Caco-2 (cell line): ENCODE measurements around the gene ANO1. TPM values are rescaled to one million over a fixed set of nuclear protein-coding genes. Genes with fewer than 3 reads are reported as not detected.

Source experiments
- BruUV-seq: library from RNA; stranded (reverse); fragments of 400-500 nt; replicated peaks from 2 replicates; lab custom pipeline; 2021; lab: Mats Ljungman, UMichigan
- CTCF ChIA-PET: fragments of 300-600 bp; sonication (Branson Sonifier 250); formaldehyde crosslinking; loops from one replicate; lab custom pipeline; 2022; ENCODE audit warnings: antibody characterized with exemption; lab: Charles Lee
- POLR2A ChIA-PET: fragments of 300-600 bp; sonication (Branson Sonifier 250); formaldehyde crosslinking; loops from one replicate; lab custom pipeline; 2022; ENCODE audit warnings: antibody characterized with exemption; lab: Charles Lee
- DNase-seq, 2 experiments: peaks; one replicate each; pipeline versions ENCODE4 v3.0.0 to v3.0.0-alpha.2; 2020 to 2022
- H3K27me3 ChIP-seq: replicated peaks from 2 replicates; pipeline ENCODE4 v1.6.0; 2011; ENCODE audit warnings: low read length; ENCODE audit not compliant: control insufficient read depth, insufficient read depth
- H3K36me3 ChIP-seq: 2 replicates; pipeline ENCODE4 v1.5.1; 2011; ENCODE audit warnings: low read length; ENCODE audit not compliant: control insufficient read depth, insufficient read depth
- H3K4me1 ChIP-seq: fragments of 250-450 bp; sonication (Bioruptor Pico); 2 replicates; pipeline ENCODE4 v1.5.1; 2020; ENCODE audit warnings: mild to moderate bottlenecking
- H3K4me3 ChIP-seq: 2 replicates; pipeline ENCODE4 v1.5.1; 2011; ENCODE audit warnings: low read depth, mild to moderate bottlenecking, control low read depth, low read length
- H3K9me3 ChIP-seq: fragments of 250-450 bp; sonication (Bioruptor Pico); 2 replicates; pipeline ENCODE4 v1.5.1; 2020; ENCODE audit warnings: mild to moderate bottlenecking, moderate library complexity
- H3K27ac Mint-ChIP-seq: one replicate; pipeline ENCODE4 v1.8.0; 2022; ENCODE audit warnings: mixed read lengths; ENCODE audit not compliant: unreplicated experiment
- H3K27me3 Mint-ChIP-seq: one replicate; pipeline ENCODE4 v1.8.0; 2022; ENCODE audit warnings: mixed read lengths; ENCODE audit not compliant: insufficient read depth, unreplicated experiment
- H3K36me3 Mint-ChIP-seq: one replicate; pipeline ENCODE4 v1.8.0; 2022; ENCODE audit warnings: mild to moderate bottlenecking, mixed read lengths; ENCODE audit not compliant: insufficient read depth, unreplicated experiment
- H3K4me1 Mint-ChIP-seq: one replicate; pipeline ENCODE4 v1.8.0; 2022; ENCODE audit warnings: low read depth, mixed read lengths; ENCODE audit not compliant: unreplicated experiment
- H3K4me3 Mint-ChIP-seq: one replicate; pipeline ENCODE4 v1.8.0; 2022; ENCODE audit warnings: mild to moderate bottlenecking, moderate library complexity, mixed read lengths; ENCODE audit not compliant: unreplicated experiment
- H3K9me3 Mint-ChIP-seq: one replicate; pipeline ENCODE4 v1.8.0; 2022; ENCODE audit warnings: mixed read lengths; ENCODE audit not compliant: unreplicated experiment
- intact Hi-C: fragments of 100-400 bp; cut with micrococcal nuclease; formaldehyde crosslinking; loops from one replicate; pipeline ENCODE4 v1.10.0; 2022; ENCODE audit not compliant: unreplicated experiment
- total RNA-seq: library from RNA; stranded (reverse); gene quantifications from 2 replicates; pipeline ENCODE4 v1.2.3, GENCODE V29; 2022
- TF ChIP-seq, protein P1 (sequence below), 2 experiments: fragments of 200-600 bp in 1 of 2; IDR thresholded peaks; 1 replicate in 1 of 2; 2 replicates in 1 of 2; pipeline versions ENCODE4 v1.5.1 to v1.8.0; 2011 to 2022; ENCODE audit warnings: antibody characterized with exemption in 1 of 2, control low read depth in 1 of 2, inconsistent platforms in 1 of 2, low read depth in 1 of 2, low read length in 1 of 2, mild to moderate bottlenecking in 1 of 2, moderate library complexity in 1 of 2; ENCODE audit not compliant: insufficient read depth in 1 of 2, severe bottlenecking in 1 of 2, unreplicated experiment in 1 of 2

The ANO1 gene
- total RNA-seq, 1 experiment from 2014 or later: 8.4 TPM

DNA sequence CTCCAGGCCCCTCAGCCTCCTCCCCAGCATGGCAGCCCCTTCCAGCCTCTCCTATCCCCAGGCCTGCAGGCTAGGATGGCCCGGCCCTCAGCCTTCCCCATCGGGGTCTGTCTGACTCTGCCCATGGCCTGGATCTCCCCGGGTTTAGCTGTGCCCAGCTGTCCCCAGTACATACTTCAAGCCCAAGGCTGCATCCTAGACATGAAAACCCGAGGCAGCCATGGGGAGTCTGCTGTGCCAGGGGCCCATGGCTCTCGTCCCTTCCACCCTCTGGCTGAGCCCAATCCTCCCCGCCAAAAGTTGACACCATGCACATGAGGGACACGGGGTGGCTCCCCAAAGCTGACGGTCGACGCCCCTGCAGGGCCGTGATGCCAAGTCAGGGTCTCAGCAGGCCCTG lies 102.8 kb downstream of the ANO1 start:
- POLR2A ChIA-PET: no interaction called here
- H3K27me3 ChIP-seq: no peaks in the 10 kb centered on the region
- BruUV-seq: no TSS peak
- H3K4me3 Mint-ChIP-seq: no peak overlapping the region
- H3K9me3 Mint-ChIP-seq: no peaks in the 10 kb centered on the region
- no peaks in the 10 kb centered on the region for H3K27me3 Mint-ChIP-seq
- H3K36me3 ChIP-seq: no peaks in the 10 kb centered on the region
- no peak overlapping the region for H3K4me3 ChIP-seq
- TF ChIP-seq, protein P1, sequence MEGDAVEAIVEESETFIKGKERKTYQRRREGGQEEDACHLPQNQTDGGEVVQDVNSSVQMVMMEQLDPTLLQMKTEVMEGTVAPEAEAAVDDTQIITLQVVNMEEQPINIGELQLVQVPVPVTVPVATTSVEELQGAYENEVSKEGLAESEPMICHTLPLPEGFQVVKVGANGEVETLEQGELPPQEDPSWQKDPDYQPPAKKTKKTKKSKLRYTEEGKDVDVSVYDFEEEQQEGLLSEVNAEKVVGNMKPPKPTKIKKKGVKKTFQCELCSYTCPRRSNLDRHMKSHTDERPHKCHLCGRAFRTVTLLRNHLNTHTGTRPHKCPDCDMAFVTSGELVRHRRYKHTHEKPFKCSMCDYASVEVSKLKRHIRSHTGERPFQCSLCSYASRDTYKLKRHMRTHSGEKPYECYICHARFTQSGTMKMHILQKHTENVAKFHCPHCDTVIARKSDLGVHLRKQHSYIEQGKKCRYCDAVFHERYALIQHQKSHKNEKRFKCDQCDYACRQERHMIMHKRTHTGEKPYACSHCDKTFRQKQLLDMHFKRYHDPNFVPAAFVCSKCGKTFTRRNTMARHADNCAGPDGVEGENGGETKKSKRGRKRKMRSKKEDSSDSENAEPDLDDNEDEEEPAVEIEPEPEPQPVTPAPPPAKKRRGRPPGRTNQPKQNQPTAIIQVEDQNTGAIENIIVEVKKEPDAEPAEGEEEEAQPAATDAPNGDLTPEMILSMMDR (IDR thresholded peaks at IDR 0.05; ENCODE audit: insufficient read depth in 1 of 2, low read depth in 1 of 2, low read length in 1 of 2, severe bottlenecking in 1 of 2, unreplicated experiment in 1 of 2): no peak
- no peaks in the 10 kb centered on the region for H3K9me3 ChIP-seq
- H3K36me3 Mint-ChIP-seq: no peaks in the 10 kb centered on the region
- no peak overlapping the region for H3K27ac Mint-ChIP-seq
- CTCF ChIA-PET: interaction anchor here (0.9 kb wide), 1 partner anchor 472 kb away, joined by 3 read pairs; no protein-coding TSS in a partner anchor
- no peaks in the 10 kb centered on the region for H3K4me1 Mint-ChIP-seq
- intact Hi-C loops: no loop called here
- no peaks in the 10 kb centered on the region for H3K4me1 ChIP-seq
- DNase-seq: no peak

DNA sequence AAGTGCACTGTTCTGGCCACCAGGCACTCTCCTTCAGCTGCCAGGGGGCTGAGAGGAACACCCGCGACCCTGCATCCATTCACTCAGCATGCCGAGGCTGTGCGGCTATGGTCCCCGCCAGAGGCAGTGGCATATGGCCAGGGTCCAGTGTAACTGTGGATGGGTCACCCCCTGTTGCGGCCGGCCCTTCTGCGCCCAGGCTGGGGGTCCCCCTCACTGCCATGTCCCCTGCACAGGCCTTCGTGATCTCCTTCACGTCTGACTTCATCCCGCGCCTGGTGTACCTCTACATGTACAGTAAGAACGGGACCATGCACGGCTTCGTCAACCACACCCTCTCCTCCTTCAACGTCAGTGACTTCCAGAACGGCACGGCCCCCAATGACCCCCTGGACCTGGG lies 104.1 kb downstream of the ANO1 start:
- no peaks in the 10 kb centered on the region for H3K36me3 ChIP-seq
- intact Hi-C loops: no loop called here
- Mint-ChIP-seq H3K9me3 (no peaks in the 10 kb centered on the region), H3K4me3 (no peak overlapping the region), H3K36me3 (no peaks in the 10 kb centered on the region), H3K4me1 (no peaks in the 10 kb centered on the region), H3K27ac (peak overlapping the region; percentile 9), H3K27me3 (no peaks in the 10 kb centered on the region)
- no peaks in the 10 kb centered on the region for H3K9me3 ChIP-seq
- POLR2A ChIA-PET: no interaction called here
- H3K4me1 ChIP-seq: no peaks in the 10 kb centered on the region
- TF ChIP-seq, protein P1 (IDR thresholded peaks at IDR 0.05; ENCODE audit: insufficient read depth in 1 of 2, low read depth in 1 of 2, low read length in 1 of 2, severe bottlenecking in 1 of 2, unreplicated experiment in 1 of 2): no peak
- H3K27me3 ChIP-seq: no peaks in the 10 kb centered on the region
- no TSS peak for BruUV-seq
- CTCF ChIA-PET: no interaction called here
- H3K4me3 ChIP-seq: no peak overlapping the region
- DNase-seq: no peak

DNA sequence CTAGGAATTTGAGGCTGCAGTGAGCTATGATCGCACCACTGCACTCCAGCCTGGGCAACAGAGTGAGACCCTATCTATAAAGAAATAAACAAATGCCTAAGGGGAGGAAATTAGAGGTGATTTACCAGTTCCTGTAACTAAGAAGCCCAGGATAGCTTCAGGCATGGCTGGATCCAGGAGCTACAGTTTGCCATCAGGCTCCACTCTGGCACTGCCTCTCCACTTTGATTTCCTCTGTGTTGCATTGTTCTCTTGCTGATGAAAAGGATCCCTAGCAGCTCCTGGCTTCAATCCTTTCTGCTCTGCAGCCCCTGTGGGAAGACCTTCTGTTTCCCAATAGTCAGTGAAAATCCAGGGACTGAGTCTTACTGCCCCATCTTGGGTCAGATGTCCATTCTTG lies 104.9 kb downstream of the ANO1 start:
- intact Hi-C loops: no loop called here
- H3K4me3 ChIP-seq: no peak overlapping the region
- no peaks in the 10 kb centered on the region for H3K9me3 Mint-ChIP-seq
- ChIA-PET CTCF (interaction anchor here (1.2 kb wide), 1 partner anchor 262 kb away, joined by 3 read pairs; no protein-coding TSS in a partner anchor), POLR2A (no interaction called here)
- H3K9me3 ChIP-seq: no peaks in the 10 kb centered on the region
- no peaks in the 10 kb centered on the region for H3K4me1 Mint-ChIP-seq
- no TSS peak for BruUV-seq
- H3K4me1 ChIP-seq: no peaks in the 10 kb centered on the region
- no peak for DNase-seq
- H3K27ac Mint-ChIP-seq: no peak overlapping the region
- no peak overlapping the region for H3K4me3 Mint-ChIP-seq
- no peaks in the 10 kb centered on the region for H3K36me3 ChIP-seq
- no peaks in the 10 kb centered on the region for H3K36me3 Mint-ChIP-seq
- no peaks in the 10 kb centered on the region for H3K27me3 ChIP-seq
- H3K27me3 Mint-ChIP-seq: no peaks in the 10 kb centered on the region
- TF ChIP-seq, protein P1 (IDR thresholded peaks at IDR 0.05; ENCODE audit: insufficient read depth in 1 of 2, low read depth in 1 of 2, low read length in 1 of 2, severe bottlenecking in 1 of 2, unreplicated experiment in 1 of 2): no peak
